OCI-LY7 (cell line): ENCODE data around the gene FDXR. TPM values are rescaled to one million over a fixed set of nuclear protein-coding genes. Genes with fewer than 3 reads are reported as not detected.

ENCODE experiments used
- BruUV-seq: library from RNA; stranded (reverse); fragments of 400-500 nt; replicated peaks from 2 replicates; lab custom pipeline; 2021; lab: Mats Ljungman, UMichigan
- CTCF ChIA-PET: fragments of 300-600 bp; sonication (Branson Sonifier 250); formaldehyde crosslinking; loops from one replicate; lab custom pipeline; 2022; ENCODE audit warnings: antibody characterized with exemption; ENCODE audit not compliant: unreplicated experiment; lab: Charles Lee
- POLR2A ChIA-PET: fragments of 300-600 bp; sonication (Branson Sonifier 250); formaldehyde crosslinking; loops from one replicate; lab custom pipeline; 2022; ENCODE audit warnings: antibody characterized with exemption; lab: Charles Lee
- DNase-seq: peaks from one replicate; pipeline ENCODE4 v3.0.0-alpha.2; 2015; ENCODE audit warnings: low spot score
- H2AFZ ChIP-seq: fragments of 200-600 bp; sonication (generic), shearing (Covaris generic); 2 replicates; pipeline ENCODE4 v1.6.1; 2014; ENCODE audit warnings: mild to moderate bottlenecking, antibody characterized with exemption, low read length, moderate library complexity
- H3K27ac ChIP-seq: fragments of 200-600 bp; sonication (generic); 2 replicates; pipeline ENCODE4 v1.5.1; 2014; ENCODE audit warnings: mixed run types, low read depth, mild to moderate bottlenecking, moderate library complexity, low read length, inconsistent platforms; ENCODE audit not compliant: poor library complexity, severe bottlenecking
- H3K36me3 ChIP-seq: fragments of 200-600 bp; sonication (generic); 2 replicates; pipeline ENCODE4 v1.6.1; 2014; ENCODE audit warnings: mild to moderate bottlenecking, antibody characterized with exemption, low read length, moderate library complexity, mixed read lengths; ENCODE audit not compliant: insufficient read depth
- H3K4me1 ChIP-seq: fragments of 200-600 bp; sonication (generic); 2 replicates; pipeline ENCODE4 v1.5.1; 2014; ENCODE audit warnings: mild to moderate bottlenecking, low read length; ENCODE audit not compliant: insufficient read depth, poor library complexity, severe bottlenecking
- H3K4me2 ChIP-seq: fragments of 200-600 bp; sonication (generic); 2 replicates; pipeline ENCODE4 v1.6.1; 2014; ENCODE audit warnings: mild to moderate bottlenecking, low read length
- H3K4me3 ChIP-seq: fragments of 200-600 bp; sonication (generic); 2 replicates; pipeline ENCODE4 v1.5.1; 2014; ENCODE audit warnings: mild to moderate bottlenecking, low read depth, low read length; ENCODE audit not compliant: poor library complexity, severe bottlenecking
- H3K79me2 ChIP-seq: fragments of 200-600 bp; sonication (generic); 2 replicates; pipeline ENCODE4 v1.6.1; 2016; ENCODE audit warnings: low read depth, mild to moderate bottlenecking, low read length, moderate library complexity, mixed read lengths; ENCODE audit not compliant: insufficient read depth
- H3K9me2 ChIP-seq: fragments of 200-600 bp; sonication (generic); 2 replicates; pipeline ENCODE4 v1.6.1; 2016; ENCODE audit warnings: mild to moderate bottlenecking, low read length, mixed read lengths; ENCODE audit not compliant: insufficient read depth
- H3K9me3 ChIP-seq: fragments of 200-600 bp; sonication (generic); 2 replicates; pipeline ENCODE4 v1.6.1; 2014; ENCODE audit warnings: mild to moderate bottlenecking, mixed run types, low read length, mixed read lengths
- H4K20me1 ChIP-seq: fragments of 200-600 bp; sonication (generic); 2 replicates; pipeline ENCODE4 v1.6.1; 2014; ENCODE audit warnings: mild to moderate bottlenecking, antibody characterized with exemption, low read length, moderate library complexity, mixed read lengths; ENCODE audit not compliant: insufficient read depth
- CTCF ChIP-seq: fragments of 200-600 bp; sonication (generic); conservative IDR thresholded peaks from 2 replicates; pipeline ENCODE4 v1.5.1; 2014; ENCODE audit warnings: mild to moderate bottlenecking, antibody characterized with exemption, low read length, moderate library complexity, mixed read lengths
- EZH2phosphoT487 ChIP-seq: fragments of 200-600 bp; sonication (generic); IDR thresholded peaks from 2 replicates; pipeline ENCODE4 v1.6.1; 2018; ENCODE audit warnings: low read depth, borderline replicate concordance, mild to moderate bottlenecking, mixed run types, antibody characterized with exemption, low read length, moderate library complexity, mixed read lengths
- intact Hi-C: fragments of 100-400 bp; cut with micrococcal nuclease; formaldehyde crosslinking; loops from one replicate; pipeline ENCODE4 v1.10.0; 2022; ENCODE audit not compliant: unreplicated experiment
- total RNA-seq, 2 experiments: library from RNA; depleted of rRNA in 1 of 2; stranded (reverse); fragments of >200 nt in 1 of 2; shearing (Covaris generic) in 1 of 2; gene quantifications; 2 replicates each; pipeline ENCODE4 v1.2.3, GENCODE V29; 2014 to 2022

The FDXR gene
- total RNA-seq, 2 experiments from 2014 or later = 12.2 to 18.3 TPM

GRCh38 chr17:74883241-74883745, 10.5 kb upstream of the FDXR start:
- DNase-seq = no peak
- no peak for TF ChIP-seq EZH2phosphoT487
- no peak for TF ChIP-seq CTCF
- Histone ChIP-seq H3K4me1 (no peaks in the 10 kb centered on the region), H3K9me2 (no peaks in the 10 kb centered on the region), H3K9me3 (no peaks in the 10 kb centered on the region), H3K4me2 (no peak overlapping the region), H2AFZ (no peak overlapping the region), H3K4me3 (no peak overlapping the region), H4K20me1 (no peaks in the 10 kb centered on the region), H3K36me3 (no peaks in the 10 kb centered on the region), H3K27ac (no peak overlapping the region), H3K79me2 (no peaks in the 10 kb centered on the region)
- ChIA-PET CTCF (no interaction called here), POLR2A (no interaction called here)
- no TSS peak for BruUV-seq
- intact Hi-C loops = no loop called here

- no peak for DNase-seq
- ChIA-PET CTCF (no interaction called here), POLR2A (no interaction called here)
- no TSS peak for BruUV-seq
- Histone ChIP-seq H3K36me3 (no peaks in the 10 kb centered on the region), H3K9me2 (no peaks in the 10 kb centered on the region), H3K4me2 (no peak overlapping the region), H2AFZ (no peak overlapping the region), H3K4me1 (no peaks in the 10 kb centered on the region), H3K4me3 (no peak overlapping the region), H3K9me3 (no peaks in the 10 kb centered on the region), H3K27ac (no peak overlapping the region), H3K79me2 (no peaks in the 10 kb centered on the region), H4K20me1 (no peaks in the 10 kb centered on the region)
- TF ChIP-seq CTCF = no peak
- no peak for TF ChIP-seq EZH2phosphoT487
- intact Hi-C loops = no loop called here
Observed at GRCh38 chr17:74882517-74883240, 9.9 kb upstream of the FDXR start.

GRCh38 chr17:74881073-74881472, 8.3 kb upstream of the FDXR start:
- DNase-seq = no peak
- Histone ChIP-seq H2AFZ (no peak overlapping the region), H3K4me3 (no peak overlapping the region), H3K79me2 (no peaks in the 10 kb centered on the region), H3K9me3 (no peaks in the 10 kb centered on the region), H3K36me3 (no peaks in the 10 kb centered on the region), H4K20me1 (no peaks in the 10 kb centered on the region), H3K9me2 (no peaks in the 10 kb centered on the region), H3K4me2 (no peak overlapping the region), H3K4me1 (no peaks in the 10 kb centered on the region), H3K27ac (no peak overlapping the region)
- BruUV-seq = no TSS peak
- ChIA-PET POLR2A (interaction anchor here (1.0 to 1.2 kb wide), 2 partner anchors 8 to 10 kb away, joined by 3 read pairs; no protein-coding TSS in a partner anchor), CTCF (no interaction called here)
- TF ChIP-seq EZH2phosphoT487 (no peak), CTCF (no peak)
- intact Hi-C loops = no loop called here
